Testis (tissue), 2 donors: ENCODE measurements around the gene ZC3H6.
"Not testable (repeated sequence)": the region's sequence is repeated elsewhere in the genome, so short reads cannot be mapped to it uniquely, and the experiment has no call there.

ENCODE experiments used
- CTCF ChIP-seq, 3 experiments: fragments of 450-650 bp in 2 of 3; fragments of 200-600 bp in 1 of 3; sonication (generic) in 1 of 3; IDR thresholded peaks; one replicate each; pipeline ENCODE4 v1.5.1; 2016 to 2019; ENCODE audit warnings: antibody characterized with exemption in 3 of 3, mild to moderate bottlenecking in 2 of 3, moderate library complexity in 1 of 3
- POLR2A ChIP-seq: fragments of 450-650 bp; IDR thresholded peaks from one replicate; pipeline ENCODE4 v1.6.1; 2017; ENCODE audit warnings: antibody characterized with exemption, mild to moderate bottlenecking, moderate library complexity

- TF ChIP-seq CTCF (IDR thresholded peaks at IDR 0.05); POLR2A: not testable (repeated sequence)
Observed at GRCh38 chr2:112352809-112353603, 77.6 kb downstream of the ZC3H6 start.
